A549 (cell line): Measurements from ENCODE around the gene SYNJ2BP. TPM values are rescaled to one million over a fixed set of nuclear protein-coding genes. Genes with fewer than 3 reads are reported as not detected.

Experiments
- ATAC-seq, 2 experiments: fragments of 200-7000 bp in 1 of 2; fragments of >200 bp in 1 of 2; cut with Nextera tagmentation in 1 of 2; cut with Tn5 transposase in 1 of 2; 3 replicates each; pipeline versions ENCODE4 v1.8.0 to v1.9.1; 2018 to 2020; ENCODE audit warnings: mild to moderate bottlenecking in 1 of 2, moderate library complexity in 1 of 2
- CTCF ChIA-PET: fragments of 300-600 bp; sonication (Branson Sonifier 250); formaldehyde crosslinking; extraction: SDS; loops from one replicate; lab custom pipeline; 2021; ENCODE audit warnings: antibody characterized with exemption, inconsistent platforms; lab: Yijun Ruan, JAX
- POLR2A ChIA-PET: fragments of 350-600 bp; formaldehyde crosslinking; extraction: SDS; loops from one replicate; lab custom pipeline; 2021; ENCODE audit warnings: antibody characterized with exemption, inconsistent platforms; lab: Yijun Ruan, JAX
- DNase-seq, 2 experiments: peaks; one replicate each; pipeline versions ENCODE4 v3.0.0 to v3.0.0-alpha.2; 2011 to 2016; ENCODE audit warnings: low read depth in 1 of 2, low spot score in 1 of 2
- FAIRE-seq: peaks from 2 replicates; lab custom pipeline; 2011; peaks lifted over from hg19 to GRCh38; lab: Jason Lieb, UNC
- H3K27ac ChIP-seq, 2 experiments: fragments of >200 bp; sonication (Bioruptor Twin); formaldehyde crosslinking; 3 replicates each; pipeline ENCODE4 v1.5.1; 2016 to 2017
- H3K4me1 ChIP-seq: fragments of >200 bp; sonication (Bioruptor Twin); formaldehyde crosslinking; 3 replicates; pipeline ENCODE4 v1.6.1; 2016
- H3K4me2 ChIP-seq: fragments of >200 bp; sonication (Bioruptor Twin); formaldehyde crosslinking; 3 replicates; pipeline ENCODE4 v1.6.1; 2016
- H3K4me3 ChIP-seq: fragments of >200 bp; sonication (Bioruptor Twin); formaldehyde crosslinking; 3 replicates; pipeline ENCODE4 v1.5.1; 2016
- H3K9me3 ChIP-seq: fragments of >200 bp; sonication (Bioruptor Twin); formaldehyde crosslinking; 3 replicates; pipeline ENCODE4 v1.6.1; 2016
- ATOH8 ChIP-seq: fragments of 250-450 bp; sonication (Bioruptor Pico); IDR thresholded peaks from 2 replicates; pipeline ENCODE4 v1.5.0; 2020; ENCODE audit warnings: low read depth, mild to moderate bottlenecking, moderate library complexity
- CEBPB ChIP-seq, 2 experiments: fragments of >200 bp in 1 of 2; sonication (Bioruptor Twin) in 1 of 2; formaldehyde crosslinking in 1 of 2; IDR thresholded peaks; 2 replicates each; pipeline ENCODE4 v1.6.1; 2012 to 2016
- CHD2 ChIP-seq: fragments of 150-350 bp; IDR thresholded peaks from 2 replicates; pipeline ENCODE4 v1.6.1; 2014; ENCODE audit warnings: low read length; ENCODE audit not compliant: partially characterized antibody
- EHF ChIP-seq: fragments of 250-450 bp; sonication (Bioruptor Pico); IDR thresholded peaks from 2 replicates; pipeline ENCODE4 v1.5.0; 2020; ENCODE audit warnings: mild to moderate bottlenecking
- EP300 ChIP-seq, 2 experiments: fragments of >200 bp; sonication (Bioruptor Twin); formaldehyde crosslinking; IDR thresholded peaks; 2 replicates in 1 of 2; 3 replicates in 1 of 2; pipeline ENCODE4 v1.6.1; 2016 to 2017
- ESRRA ChIP-seq: fragments of 150-350 bp; IDR thresholded peaks from 2 replicates; pipeline ENCODE4 v1.6.1; 2014; ENCODE audit warnings: mild to moderate bottlenecking, low read length, borderline replicate concordance
- FOSB ChIP-seq: fragments of 250-450 bp; sonication (Bioruptor Pico); IDR thresholded peaks from 2 replicates; pipeline ENCODE4 v1.5.0; 2020; ENCODE audit warnings: mild to moderate bottlenecking, moderate library complexity
- FOXS1 ChIP-seq: fragments of 250-450 bp; sonication (Bioruptor Pico); IDR thresholded peaks from 2 replicates; pipeline ENCODE4 v1.5.0; 2020; ENCODE audit warnings: mild to moderate bottlenecking, moderate library complexity
- GATA3 ChIP-seq: IDR thresholded peaks from 2 replicates; pipeline ENCODE4 v1.6.1; 2012; ENCODE audit warnings: borderline replicate concordance
- HDAC2 ChIP-seq: fragments of 200-600 bp; sonication (generic); IDR thresholded peaks from 2 replicates; pipeline ENCODE4 v1.6.1; 2016
- HOXA7 ChIP-seq: fragments of 250-450 bp; sonication (Bioruptor Pico); IDR thresholded peaks from 2 replicates; pipeline ENCODE4 v1.5.0; 2020; ENCODE audit warnings: mild to moderate bottlenecking, moderate library complexity
- JUN ChIP-seq, 2 experiments: fragments of >200 bp; sonication (Bioruptor Twin); formaldehyde crosslinking; IDR thresholded peaks; 2 replicates in 1 of 2; 3 replicates in 1 of 2; pipeline ENCODE4 v1.6.1; 2016 to 2017
- JUNB ChIP-seq: fragments of >200 bp; sonication (Bioruptor Twin); formaldehyde crosslinking; IDR thresholded peaks from 2 replicates; pipeline ENCODE4 v1.6.1; 2016
- MYC ChIP-seq: IDR thresholded peaks from 2 replicates; pipeline ENCODE4 v1.6.1; 2012; ENCODE audit warnings: mild to moderate bottlenecking, inconsistent platforms, low read length, improper control_type of control experiment, borderline replicate concordance
- NPAS2 ChIP-seq: fragments of 250-450 bp; sonication (Bioruptor Pico); IDR thresholded peaks from 2 replicates; pipeline ENCODE4 v1.8.0; 2022; ENCODE audit warnings: mild to moderate bottlenecking, moderate library complexity, borderline replicate concordance
- POLR2A ChIP-seq: IDR thresholded peaks from 2 replicates; pipeline ENCODE4 v1.6.1; 2012; ENCODE audit warnings: mild to moderate bottlenecking, low read length
- POLR2AphosphoS2 ChIP-seq: conservative IDR thresholded peaks from 2 replicates; pipeline ENCODE4 v1.6.1; 2012; ENCODE audit warnings: low read length, improper control_type of control experiment, inconsistent platforms
- RAD21 ChIP-seq, 2 experiments: fragments of >200 bp in 1 of 2; sonication (Bioruptor Twin) in 1 of 2; formaldehyde crosslinking in 1 of 2; IDR thresholded peaks in 1 of 2; conservative IDR thresholded peaks in 1 of 2; 2 replicates in 1 of 2; 3 replicates in 1 of 2; pipeline ENCODE4 v1.6.1; 2012 to 2018; ENCODE audit warnings: inconsistent platforms in 1 of 2
- REST ChIP-seq: fragments of 200-600 bp; sonication (generic); IDR thresholded peaks from 2 replicates; pipeline ENCODE4 v1.6.1; 2016; ENCODE audit warnings: antibody characterized with exemption, mild to moderate bottlenecking, moderate library complexity
- RFX5 ChIP-seq: fragments of 450-650 bp; IDR thresholded peaks from 2 replicates; pipeline ENCODE4 v1.7.1; 2014; ENCODE audit warnings: antibody characterized with exemption, mild to moderate bottlenecking, moderate library complexity
- SMC3 ChIP-seq: fragments of >200 bp; sonication (Bioruptor Twin); formaldehyde crosslinking; IDR thresholded peaks from 3 replicates; pipeline ENCODE4 v1.6.1; 2018; ENCODE audit warnings: inconsistent platforms
- TP53 ChIP-seq: fragments of 250-450 bp; sonication (Bioruptor Pico); IDR thresholded peaks from 2 replicates; pipeline ENCODE4 v1.5.0; 2021; ENCODE audit warnings: mild to moderate bottlenecking, moderate library complexity
- USF2 ChIP-seq: fragments of 450-650 bp; IDR thresholded peaks from 2 replicates; pipeline ENCODE4 v1.6.1; 2014; ENCODE audit warnings: antibody characterized with exemption
- ZSCAN20 ChIP-seq: fragments of 250-450 bp; sonication (Bioruptor Pico); IDR thresholded peaks from 2 replicates; pipeline ENCODE4 v1.8.0; 2022; ENCODE audit warnings: mild to moderate bottlenecking, moderate library complexity
- WGBS: methylation state at CpG from one replicate; pipeline ENCODE4 v1.1.6; 2017; ENCODE audit errors: missing lambda C conversion rate; 5-methylcytosine and 5-hydroxymethylcytosine counted together
- polyA plus RNA-seq, 4 experiments: library from polyadenylated mRNA; depleted of rRNA in 3 of 4; stranded (reverse); fragments of >200 nt; fragmentation: RNase III in 1 of 4; extraction: RNeasy Plus Mini Kit Qiagen cat#74134 plus additional on column Dnase treatment in 1 of 4; gene quantifications; 2 replicates in 3 of 4; 3 replicates in 1 of 4; pipeline ENCODE4 v1.2.3, GENCODE V29; 2011 to 2017

The SYNJ2BP gene
- polyA plus RNA-seq, 2 of the 4 experiments (the other 2 are of a cell fraction) = 13.0 to 31.9 TPM

DNA sequence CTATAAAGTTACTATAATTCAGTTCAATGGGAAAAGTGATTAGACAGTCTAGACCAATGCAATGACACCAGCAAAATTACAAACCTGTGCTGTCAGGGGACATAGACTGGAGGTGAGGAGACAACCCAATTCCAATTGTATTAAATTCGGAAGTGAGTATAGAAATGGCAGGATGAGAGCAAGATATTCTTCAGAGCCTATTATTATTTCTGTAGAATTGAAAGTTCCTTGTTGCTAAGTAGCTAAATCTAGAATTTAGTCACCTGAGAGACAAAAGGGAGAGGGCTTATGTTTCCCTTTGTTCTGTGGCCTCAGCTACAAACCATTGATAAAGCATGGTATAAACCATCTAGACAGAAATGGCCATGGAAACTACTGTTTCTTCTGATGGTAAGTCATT, 35.0 kb upstream of the SYNJ2BP start, which contains the start of gene ADAM21:
ADAM21 (plus strand) TSS at position 301 of the 400 bp plus-strand sequence. CDS start 5,326 bp downstream, outside the sequence.
- Histone ChIP-seq H3K4me3 (no peak within 1 kb of the TSS), H3K4me1 (no peaks in the 10 kb centered on the region), H3K9me3 (peaks cover 4% of the 10 kb centered on the region; the same call in 1 of the 3 replicates), H3K4me2 (no peak within 1 kb of the TSS), H3K27ac (no peak within 1 kb of the TSS)
- TF ChIP-seq RFX5 (no peak), USF2 (no peak), GATA3 (no peak), ZSCAN20 (CRISPR knock-in tag) (no peak), FOXS1 (CRISPR knock-in tag) (no peak), FOSB (CRISPR knock-in tag) (no peak), HOXA7 (CRISPR knock-in tag) (no peak), REST (no peak), SMC3 (no peak), EP300 (IDR thresholded peaks at IDR 0.05) (no peak), MYC (no peak), CHD2 (no peak), JUN (IDR thresholded peaks at IDR 0.05) (no peak), ATOH8 (CRISPR knock-in tag) (no peak), POLR2A (no peak), EHF (CRISPR knock-in tag) (no peak), JUNB (no peak), ESRRA (no peak)
- 9% methylated on average over 1 of the region's 1 CpG for WGBS
- CTCF ChIA-PET = no interaction called here
- ATAC-seq = no peak
- FAIRE-seq = no peak
- POLR2A ChIA-PET = no interaction called here
- no peak for DNase-seq

DNA sequence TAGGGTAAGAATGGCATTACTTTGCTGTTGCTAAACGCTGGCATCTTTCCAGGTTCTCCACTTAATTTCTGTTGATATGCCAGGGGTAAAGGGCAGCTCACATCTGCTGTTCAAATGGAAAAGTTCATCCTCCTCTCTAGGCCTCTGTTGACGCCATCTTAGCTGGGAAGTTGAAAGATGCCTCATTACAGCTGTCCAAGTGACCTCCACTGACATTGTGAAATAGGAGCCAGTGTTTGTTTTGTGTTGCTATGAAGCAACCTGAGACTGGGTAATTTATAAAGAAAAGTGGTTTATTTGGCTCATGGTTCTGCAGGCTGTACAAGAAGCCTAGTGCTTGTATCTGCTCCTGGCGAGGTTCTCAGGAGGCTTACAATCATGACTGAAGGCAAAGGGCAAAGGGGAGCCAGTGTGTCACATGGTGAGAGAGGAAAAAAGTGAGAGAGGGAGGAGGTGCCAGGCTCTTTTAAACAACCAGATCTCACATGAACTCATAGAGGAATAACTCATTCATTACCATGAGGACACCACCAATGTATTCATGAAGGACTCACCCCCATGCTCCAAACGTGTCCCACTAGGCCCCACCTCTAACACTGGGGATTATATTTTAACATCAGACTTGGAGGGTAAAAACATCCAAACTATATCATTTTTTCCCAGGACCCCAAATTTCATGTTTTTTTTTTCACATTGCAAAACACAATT, 31.9 kb upstream of the SYNJ2BP start:
- DNase-seq (peak in 1 of 2 experiments; percentile 48), FAIRE-seq (no peak), ATAC-seq (no peak)
- H3K9me3 ChIP-seq = peaks cover 8% of the 10 kb centered on the region; the same call in 2 of the 3 replicates
- no peak overlapping the region for H3K4me2 ChIP-seq
- TF ChIP-seq POLR2A = no peak
- TF ChIP-seq TP53 (CRISPR knock-in tag) = no peak
- no peak for TF ChIP-seq NPAS2
- no peak for TF ChIP-seq EP300 (IDR thresholded peaks at IDR 0.05)
- no peak for TF ChIP-seq RAD21 (conservative IDR thresholded peaks at IDR 0.05 in 1 of 2, IDR thresholded peaks at IDR 0.05 in 1 of 2)
- TF ChIP-seq CEBPB (IDR thresholded peaks at IDR 0.05) = peak; percentile 47; a peak in 2 of 4 replicates
- TF ChIP-seq POLR2AphosphoS2 = no peak
- no peak for TF ChIP-seq HDAC2
- 29% methylated on average over 4 of the region's 4 CpGs for WGBS
- CTCF ChIA-PET = no interaction called here
- H3K27ac ChIP-seq = no peak overlapping the region
- no peaks in the 10 kb centered on the region for H3K4me1 ChIP-seq
- no peak overlapping the region for H3K4me3 ChIP-seq
- POLR2A ChIA-PET = no interaction called here
